ENCODE results near the gene DKK1. TPM values are rescaled to one million over a fixed set of nuclear protein-coding genes. Genes with fewer than 3 reads are reported as not detected.

DKK1 gene
- total and polyA plus RNA-seq, 4 donors, result 0.08 to 1.1 (median 0.20) TPM; not detected in 1

DNA sequence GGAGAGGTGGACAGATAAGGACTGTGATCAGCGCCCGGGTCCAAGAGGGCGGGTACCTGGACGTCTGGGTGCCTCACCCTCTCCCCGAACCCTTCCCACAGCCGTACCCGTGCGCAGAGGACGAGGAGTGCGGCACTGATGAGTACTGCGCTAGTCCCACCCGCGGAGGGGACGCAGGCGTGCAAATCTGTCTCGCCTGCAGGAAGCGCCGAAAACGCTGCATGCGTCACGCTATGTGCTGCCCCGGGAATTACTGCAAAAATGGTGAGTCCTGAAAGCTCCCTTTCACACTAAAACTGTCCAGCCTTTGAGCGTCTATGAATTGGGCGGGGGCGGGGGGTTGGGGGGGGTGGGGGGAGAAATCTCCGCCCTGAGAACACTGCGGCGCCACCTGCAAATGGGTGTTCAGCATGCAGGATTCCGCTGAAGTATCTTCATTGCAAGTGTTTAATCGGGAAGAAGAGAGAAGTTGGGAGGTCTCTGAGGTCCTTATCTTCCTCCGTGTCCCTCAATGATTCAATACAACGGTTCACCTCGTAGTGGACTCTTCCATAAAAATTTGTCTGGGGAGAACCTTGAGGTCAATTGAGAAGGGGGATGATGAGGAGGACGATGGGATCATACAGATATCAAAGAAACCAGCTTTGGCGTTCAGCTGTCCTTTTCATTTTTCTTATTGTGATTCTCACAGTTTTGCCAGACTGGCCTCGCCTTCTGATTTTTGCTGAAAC lies 906 bp downstream of the DKK1 start (continued):
- TF ChIP-seq, protein P1, sequence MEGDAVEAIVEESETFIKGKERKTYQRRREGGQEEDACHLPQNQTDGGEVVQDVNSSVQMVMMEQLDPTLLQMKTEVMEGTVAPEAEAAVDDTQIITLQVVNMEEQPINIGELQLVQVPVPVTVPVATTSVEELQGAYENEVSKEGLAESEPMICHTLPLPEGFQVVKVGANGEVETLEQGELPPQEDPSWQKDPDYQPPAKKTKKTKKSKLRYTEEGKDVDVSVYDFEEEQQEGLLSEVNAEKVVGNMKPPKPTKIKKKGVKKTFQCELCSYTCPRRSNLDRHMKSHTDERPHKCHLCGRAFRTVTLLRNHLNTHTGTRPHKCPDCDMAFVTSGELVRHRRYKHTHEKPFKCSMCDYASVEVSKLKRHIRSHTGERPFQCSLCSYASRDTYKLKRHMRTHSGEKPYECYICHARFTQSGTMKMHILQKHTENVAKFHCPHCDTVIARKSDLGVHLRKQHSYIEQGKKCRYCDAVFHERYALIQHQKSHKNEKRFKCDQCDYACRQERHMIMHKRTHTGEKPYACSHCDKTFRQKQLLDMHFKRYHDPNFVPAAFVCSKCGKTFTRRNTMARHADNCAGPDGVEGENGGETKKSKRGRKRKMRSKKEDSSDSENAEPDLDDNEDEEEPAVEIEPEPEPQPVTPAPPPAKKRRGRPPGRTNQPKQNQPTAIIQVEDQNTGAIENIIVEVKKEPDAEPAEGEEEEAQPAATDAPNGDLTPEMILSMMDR (IDR thresholded peaks at IDR 0.05; ENCODE audit: low read depth, low read length, missing input control), result no peak
- TF ChIP-seq FOXA1 (IDR thresholded peaks at IDR 0.05) (no peak), NR2F2 (IDR thresholded peaks at IDR 0.05) (no peak)

DNA sequence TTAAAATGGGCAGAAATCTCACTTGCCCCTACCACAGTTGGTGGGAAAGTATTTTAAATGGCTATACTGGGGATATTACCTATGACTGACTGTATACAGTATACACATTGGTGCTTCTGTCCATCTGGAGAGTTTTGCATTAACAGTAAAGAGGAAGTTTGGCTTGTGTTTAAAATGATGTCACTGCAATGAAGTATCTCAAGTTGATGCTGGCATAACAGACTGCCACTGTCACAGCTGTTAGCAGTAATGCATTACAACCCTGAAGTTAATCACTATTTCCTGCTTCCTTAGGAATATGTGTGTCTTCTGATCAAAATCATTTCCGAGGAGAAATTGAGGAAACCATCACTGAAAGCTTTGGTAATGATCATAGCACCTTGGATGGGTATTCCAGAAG lies 1.9 kb downstream of the DKK1 start:
- no peak overlapping the region for H3K27ac ChIP-seq (ENCODE audit: low read depth in 1 of 2, low read length in 2 of 2)
- no peak overlapping the region for H3K9ac ChIP-seq (ENCODE audit: low read depth in 1 of 2, low read length in 2 of 2)
- H3K36me3 ChIP-seq (ENCODE audit: control insufficient read depth in 4 of 4, insufficient read depth in 3 of 4, low read depth in 1 of 4, low read length in 3 of 4), result no peaks in the 10 kb centered on the region
- TF ChIP-seq HNF4A (conservative IDR thresholded peaks at IDR 0.05), result no peak
- TF ChIP-seq, protein P2, sequence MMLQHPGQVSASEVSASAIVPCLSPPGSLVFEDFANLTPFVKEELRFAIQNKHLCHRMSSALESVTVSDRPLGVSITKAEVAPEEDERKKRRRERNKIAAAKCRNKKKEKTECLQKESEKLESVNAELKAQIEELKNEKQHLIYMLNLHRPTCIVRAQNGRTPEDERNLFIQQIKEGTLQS (IDR thresholded peaks at IDR 0.05), result no peak
- WGBS, result 63% methylated on average over 1 of the region's 1 CpG
- peaks cover 0 to 13% (median 3%) of the 10 kb centered on the region in 4 donors for H3K27me3 ChIP-seq (ENCODE audit: control insufficient read depth in 4 of 4, insufficient read depth in 4 of 4, low read length in 3 of 4)
- no peak for DNase-seq (ENCODE audit: low spot score)
- no peaks in the 10 kb centered on the region for H3K9me3 ChIP-seq (ENCODE audit: control insufficient read depth in 4 of 4, low read length in 3 of 4)
- H3K4me1 ChIP-seq (ENCODE audit: control insufficient read depth in 4 of 4, insufficient read depth in 4 of 4, low read length in 3 of 4), result peaks cover 4 to 19% (median 13%) of the 10 kb centered on the region in 4 donors
- no peak overlapping the region for H3K4me3 ChIP-seq (ENCODE audit: low read depth in 1 of 3, low read length in 3 of 3)

DNA sequence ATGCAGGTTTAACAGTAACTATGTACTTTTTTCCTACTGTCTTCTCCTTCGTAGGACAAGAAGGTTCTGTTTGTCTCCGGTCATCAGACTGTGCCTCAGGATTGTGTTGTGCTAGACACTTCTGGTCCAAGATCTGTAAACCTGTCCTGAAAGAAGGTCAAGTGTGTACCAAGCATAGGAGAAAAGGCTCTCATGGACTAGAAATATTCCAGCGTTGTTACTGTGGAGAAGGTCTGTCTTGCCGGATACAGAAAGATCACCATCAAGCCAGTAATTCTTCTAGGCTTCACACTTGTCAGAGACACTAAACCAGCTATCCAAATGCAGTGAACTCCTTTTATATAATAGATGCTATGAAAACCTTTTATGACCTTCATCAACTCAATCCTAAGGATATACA lies 2.4 kb downstream of the DKK1 start:
- no peak for DNase-seq (ENCODE audit: low spot score)
- no peak overlapping the region for H3K9ac ChIP-seq (ENCODE audit: low read depth in 1 of 2, low read length in 2 of 2)
- WGBS, result 72% methylated on average over 4 of the region's 4 CpGs

More for the DNA sequence above, 2.4 kb downstream of the DKK1 start:
- TF ChIP-seq RXRA (IDR thresholded peaks at IDR 0.05) (no peak), YY1 (IDR thresholded peaks at IDR 0.05) (no peak), TAF1 (conservative IDR thresholded peaks at IDR 0.05) (no peak), HNF4G (IDR thresholded peaks at IDR 0.05) (no peak), NR2F2 (IDR thresholded peaks at IDR 0.05) (no peak), HNF4A (conservative IDR thresholded peaks at IDR 0.05) (no peak), FOXA2 (IDR thresholded peaks at IDR 0.05) (no peak), JUND (IDR thresholded peaks at IDR 0.05) (no peak)
- TF ChIP-seq, protein P3, sequence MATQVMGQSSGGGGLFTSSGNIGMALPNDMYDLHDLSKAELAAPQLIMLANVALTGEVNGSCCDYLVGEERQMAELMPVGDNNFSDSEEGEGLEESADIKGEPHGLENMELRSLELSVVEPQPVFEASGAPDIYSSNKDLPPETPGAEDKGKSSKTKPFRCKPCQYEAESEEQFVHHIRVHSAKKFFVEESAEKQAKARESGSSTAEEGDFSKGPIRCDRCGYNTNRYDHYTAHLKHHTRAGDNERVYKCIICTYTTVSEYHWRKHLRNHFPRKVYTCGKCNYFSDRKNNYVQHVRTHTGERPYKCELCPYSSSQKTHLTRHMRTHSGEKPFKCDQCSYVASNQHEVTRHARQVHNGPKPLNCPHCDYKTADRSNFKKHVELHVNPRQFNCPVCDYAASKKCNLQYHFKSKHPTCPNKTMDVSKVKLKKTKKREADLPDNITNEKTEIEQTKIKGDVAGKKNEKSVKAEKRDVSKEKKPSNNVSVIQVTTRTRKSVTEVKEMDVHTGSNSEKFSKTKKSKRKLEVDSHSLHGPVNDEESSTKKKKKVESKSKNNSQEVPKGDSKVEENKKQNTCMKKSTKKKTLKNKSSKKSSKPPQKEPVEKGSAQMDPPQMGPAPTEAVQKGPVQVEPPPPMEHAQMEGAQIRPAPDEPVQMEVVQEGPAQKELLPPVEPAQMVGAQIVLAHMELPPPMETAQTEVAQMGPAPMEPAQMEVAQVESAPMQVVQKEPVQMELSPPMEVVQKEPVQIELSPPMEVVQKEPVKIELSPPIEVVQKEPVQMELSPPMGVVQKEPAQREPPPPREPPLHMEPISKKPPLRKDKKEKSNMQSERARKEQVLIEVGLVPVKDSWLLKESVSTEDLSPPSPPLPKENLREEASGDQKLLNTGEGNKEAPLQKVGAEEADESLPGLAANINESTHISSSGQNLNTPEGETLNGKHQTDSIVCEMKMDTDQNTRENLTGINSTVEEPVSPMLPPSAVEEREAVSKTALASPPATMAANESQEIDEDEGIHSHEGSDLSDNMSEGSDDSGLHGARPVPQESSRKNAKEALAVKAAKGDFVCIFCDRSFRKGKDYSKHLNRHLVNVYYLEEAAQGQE (IDR thresholded peaks at IDR 0.05), result no peak
- TF ChIP-seq, protein P4, sequence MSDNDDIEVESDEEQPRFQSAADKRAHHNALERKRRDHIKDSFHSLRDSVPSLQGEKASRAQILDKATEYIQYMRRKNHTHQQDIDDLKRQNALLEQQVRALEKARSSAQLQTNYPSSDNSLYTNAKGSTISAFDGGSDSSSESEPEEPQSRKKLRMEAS (IDR thresholded peaks at IDR 0.05), result no peak
- TF ChIP-seq, protein P2 (IDR thresholded peaks at IDR 0.05), result no peak
- TF ChIP-seq, protein P1 (IDR thresholded peaks at IDR 0.05; ENCODE audit: low read depth, low read length, missing input control), result no peak
- Histone ChIP-seq H3K4me1 (ENCODE audit: control insufficient read depth in 4 of 4, insufficient read depth in 4 of 4, low read length in 3 of 4) (peaks cover 4 to 19% (median 13%) of the 10 kb centered on the region in 4 donors), H3K4me3 (ENCODE audit: low read depth in 1 of 3, low read length in 3 of 3) (no peak overlapping the region), H3K27ac (ENCODE audit: low read depth in 1 of 2, low read length in 2 of 2) (no peak overlapping the region), H3K27me3 (ENCODE audit: control insufficient read depth in 4 of 4, insufficient read depth in 4 of 4, low read length in 3 of 4) (peaks cover 0 to 11% (median 3%) of the 10 kb centered on the region in 4 donors), H3K9me3 (ENCODE audit: control insufficient read depth in 4 of 4, low read length in 3 of 4) (no peaks in the 10 kb centered on the region), H3K36me3 (ENCODE audit: control insufficient read depth in 4 of 4, insufficient read depth in 3 of 4, low read depth in 1 of 4, low read length in 3 of 4) (no peaks in the 10 kb centered on the region)
